Medulla oblongata (tissue), 1 donor: Measurements from ENCODE around the gene WRNIP1.
A peak's percentile ranks its signal among the peaks of the same experiment; 100 is the strongest.

Experiments
- DNase-seq: peaks from one replicate; pipeline ENCODE4 v3.0.0-alpha.2; 2015; ENCODE audit errors: extremely low spot score

Gene WRNIP1

DNA sequence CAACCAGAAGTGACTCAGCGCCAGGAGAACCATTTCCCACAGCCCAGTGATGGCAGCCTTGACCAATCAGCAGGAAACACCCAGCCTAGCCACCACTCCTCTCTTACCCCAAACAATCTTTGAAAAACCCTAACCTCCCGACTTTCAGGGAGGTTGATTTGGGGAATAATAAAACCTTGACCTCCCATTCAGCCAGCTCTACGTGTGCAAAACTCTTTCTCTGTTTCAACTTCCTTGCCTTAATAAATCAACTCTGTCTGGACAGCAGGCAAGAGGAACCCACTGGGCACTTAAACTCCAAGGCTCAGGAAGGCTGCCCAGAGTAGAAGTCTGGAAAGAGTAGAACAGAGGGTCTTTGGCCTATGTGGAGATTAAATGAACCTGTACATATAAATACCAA, 41.5 kb downstream of the WRNIP1 start:
- DNase-seq, result no peak

DNA sequence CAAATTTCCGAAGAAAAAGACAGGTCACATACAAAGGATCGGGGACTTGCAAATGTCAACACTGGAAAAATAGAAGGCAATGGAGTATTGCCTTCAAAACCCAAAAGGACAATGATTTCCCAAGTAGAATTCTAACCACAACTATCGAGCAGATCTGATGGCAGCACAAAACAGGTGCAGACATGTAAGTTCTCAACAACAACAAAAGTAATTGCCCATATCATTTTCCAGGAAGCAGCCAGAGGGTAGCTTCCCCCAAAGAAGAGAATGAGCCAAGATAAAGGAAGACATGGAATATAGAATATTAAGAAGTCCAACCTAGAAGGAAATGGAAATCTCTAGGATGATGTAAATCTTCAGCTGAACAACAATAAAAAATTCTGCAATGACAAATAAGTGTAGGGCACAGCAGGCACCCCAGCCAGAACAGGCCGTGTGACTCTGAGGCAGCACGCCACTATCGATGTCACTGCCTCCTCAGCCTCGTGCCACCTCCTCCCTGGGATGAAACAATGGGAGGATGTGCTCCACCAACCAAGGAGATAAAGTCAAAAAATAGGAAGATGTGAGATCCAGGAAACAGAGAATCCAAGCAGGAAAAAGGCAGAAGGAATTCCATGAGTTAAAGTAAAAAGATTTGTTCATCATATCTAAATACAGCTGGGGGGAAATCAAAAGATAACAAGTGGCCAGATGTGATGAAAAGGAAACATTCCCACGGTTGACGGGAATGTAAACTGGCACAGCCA, 42.3 kb downstream of the WRNIP1 start:
- DNase-seq, result no peak

DNA sequence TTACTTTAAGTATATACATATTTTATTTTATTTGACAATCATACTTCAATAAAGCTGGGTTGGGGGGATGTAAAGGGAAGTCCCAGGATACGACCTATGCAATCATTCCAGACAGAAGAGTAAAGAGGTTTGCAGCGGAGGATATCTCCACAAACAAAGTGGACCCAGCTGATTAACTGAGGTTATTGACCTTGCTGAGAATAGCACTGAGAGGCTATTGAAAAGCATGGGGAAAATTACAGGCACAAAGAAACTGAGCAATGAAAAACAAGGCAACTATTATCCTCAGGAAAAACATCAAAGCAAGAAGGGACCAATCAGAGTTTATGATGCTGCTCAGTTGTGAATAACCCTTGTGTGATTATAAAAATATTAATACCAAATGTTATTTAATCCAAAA, 43.8 kb downstream of the WRNIP1 start:
- DNase-seq, result peak; percentile 16

DNA sequence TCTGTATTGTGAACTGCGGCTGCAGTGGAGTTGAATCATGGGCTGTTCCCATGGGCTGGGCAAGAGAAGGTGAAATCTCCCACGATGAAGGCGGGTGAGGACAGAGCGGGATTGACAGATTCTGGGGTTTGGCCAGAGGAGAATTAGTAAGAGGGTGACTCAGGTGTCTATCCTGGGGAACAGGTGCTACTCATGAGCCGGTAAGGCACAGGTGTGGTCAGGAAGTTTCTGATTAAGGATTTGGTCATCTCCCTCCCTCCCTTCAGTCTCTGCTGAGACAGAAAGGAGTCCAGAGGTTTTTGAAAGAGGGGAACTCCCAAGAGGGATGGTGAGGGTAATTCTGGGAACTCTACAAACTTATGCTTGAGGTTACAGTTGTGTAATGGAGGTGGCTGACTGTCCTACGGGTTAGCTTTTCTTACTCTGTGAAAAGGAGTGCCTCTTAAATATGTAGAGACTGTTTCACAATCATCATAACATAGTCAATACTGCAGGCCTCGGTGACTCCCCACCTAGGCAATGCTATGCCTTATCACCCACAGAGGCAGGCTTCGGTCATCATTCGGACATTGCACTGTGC, 45.0 kb downstream of the WRNIP1 start:
- no peak for DNase-seq

DNA sequence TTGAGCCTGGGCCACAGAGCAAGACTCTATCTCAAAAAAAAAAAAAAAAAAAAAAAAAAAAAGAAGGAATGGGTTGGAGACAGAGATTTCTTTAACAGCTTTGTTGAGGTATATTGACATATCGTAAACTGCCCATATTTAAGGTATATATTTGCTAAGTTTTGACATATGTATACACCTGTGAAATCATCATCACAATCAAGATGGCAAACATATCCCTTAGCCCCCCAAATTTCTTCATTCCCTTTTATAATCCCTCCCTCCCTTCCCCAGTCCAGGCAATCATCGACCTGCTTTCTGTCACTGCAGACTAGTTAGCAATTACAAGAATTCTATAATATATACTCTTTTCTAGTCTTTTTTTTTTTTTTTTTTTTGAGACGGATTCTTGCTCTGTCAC, 47.5 kb downstream of the WRNIP1 start:
- no peak for DNase-seq

DNA sequence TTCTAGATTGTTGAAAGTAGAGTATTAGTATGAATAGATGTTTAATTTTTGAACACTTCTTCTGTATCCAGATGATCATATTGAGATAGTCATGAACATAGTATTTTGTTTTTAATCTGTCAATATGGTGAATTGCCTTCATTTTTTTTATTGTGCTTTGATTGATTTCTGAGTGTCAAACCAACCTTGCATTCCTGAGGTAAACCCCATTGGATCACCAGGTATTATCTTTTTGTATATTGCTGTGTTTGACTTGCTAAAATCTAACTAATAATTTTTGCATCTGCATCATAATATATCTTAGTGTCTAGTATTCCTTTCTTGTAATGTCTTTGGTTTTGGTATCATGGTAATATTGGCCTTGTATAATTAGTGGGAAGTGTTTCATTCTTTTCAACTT, 51.0 kb downstream of the WRNIP1 start:
- DNase-seq, result no peak

DNA sequence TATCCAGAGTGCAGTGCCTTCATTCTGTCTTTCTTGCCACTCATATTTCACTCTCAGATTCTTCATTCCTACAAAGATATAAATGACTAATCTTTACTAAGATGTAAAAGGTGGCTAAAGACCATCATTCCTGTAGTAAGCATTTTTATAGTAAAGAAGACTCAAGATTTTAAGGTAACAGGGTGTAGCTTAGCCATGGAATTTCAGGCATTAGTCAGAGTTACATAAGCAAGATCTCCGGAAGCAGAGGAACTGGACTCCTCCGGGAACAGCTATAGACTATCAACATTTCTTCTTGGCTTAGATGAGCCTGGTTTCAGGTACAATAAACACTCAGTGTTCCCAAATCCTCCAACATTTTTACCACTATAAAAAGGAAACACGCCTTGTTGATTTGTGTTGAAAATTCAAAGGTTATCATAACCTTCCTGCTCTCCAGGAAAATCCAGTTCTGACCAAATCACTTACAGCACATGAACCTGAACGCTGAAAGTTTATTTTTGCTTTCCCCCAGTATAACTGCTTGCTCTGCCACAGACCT, 52.8 kb downstream of the WRNIP1 start:
- DNase-seq, result no peak

DNA sequence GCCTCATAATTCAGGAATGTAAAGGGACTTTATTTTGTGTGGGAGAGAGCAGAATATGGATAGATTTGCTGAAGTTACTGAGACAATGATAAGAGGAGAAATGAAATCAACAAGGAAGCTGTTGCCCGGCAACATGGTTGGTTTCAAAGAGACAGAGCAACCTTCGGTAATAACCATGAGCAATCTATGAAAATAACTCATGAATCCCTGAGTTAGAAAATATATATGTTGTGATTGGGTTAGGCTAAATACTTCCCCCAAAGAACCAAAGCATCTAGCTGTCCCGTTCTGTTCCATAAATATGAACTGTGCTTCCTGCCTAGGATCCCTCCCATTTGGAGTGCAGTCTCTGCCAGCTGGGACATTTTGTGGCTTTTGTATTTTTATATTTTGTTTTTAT, 53.4 kb downstream of the WRNIP1 start:
- DNase-seq, result no peak

DNA sequence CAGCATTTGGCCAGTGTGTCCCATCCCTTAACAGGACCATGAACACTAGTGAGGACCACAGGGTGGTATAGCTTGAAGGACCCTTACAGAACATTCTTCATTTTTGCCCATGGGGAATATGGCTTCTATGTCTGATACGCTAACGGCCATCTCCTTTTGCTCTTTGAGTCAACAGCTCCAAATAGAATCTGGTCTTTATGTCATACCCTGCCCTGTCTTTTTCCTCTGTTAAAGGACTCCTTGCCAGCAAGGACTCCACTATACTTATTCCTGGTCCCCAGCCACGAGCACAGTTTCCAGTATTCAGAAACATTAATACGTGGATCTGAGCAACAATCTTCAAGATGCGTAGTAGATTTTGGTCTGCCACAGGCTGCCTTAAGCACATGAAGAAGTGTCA, 53.9 kb downstream of the WRNIP1 start:
- no peak for DNase-seq

DNA sequence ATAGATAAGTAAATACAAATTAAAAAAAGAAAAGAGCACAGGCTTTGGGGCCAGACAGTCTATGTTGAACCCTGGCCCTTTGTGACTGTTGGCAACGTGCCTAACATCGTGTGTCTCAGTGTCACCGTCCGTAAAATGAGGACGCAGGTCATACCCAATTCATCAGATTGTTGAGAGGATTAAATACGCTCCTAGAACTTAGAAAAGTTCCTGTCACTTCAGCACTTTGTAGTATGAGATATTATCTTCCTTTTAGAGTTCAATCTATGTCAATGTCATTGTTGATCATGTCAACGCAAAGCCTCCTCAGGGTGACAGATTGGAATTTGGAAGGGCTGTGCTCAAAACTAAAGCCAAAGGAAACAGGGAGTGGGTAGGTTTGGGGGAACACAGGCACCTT, 54.8 kb downstream of the WRNIP1 start:
- DNase-seq, result no peak

DNA sequence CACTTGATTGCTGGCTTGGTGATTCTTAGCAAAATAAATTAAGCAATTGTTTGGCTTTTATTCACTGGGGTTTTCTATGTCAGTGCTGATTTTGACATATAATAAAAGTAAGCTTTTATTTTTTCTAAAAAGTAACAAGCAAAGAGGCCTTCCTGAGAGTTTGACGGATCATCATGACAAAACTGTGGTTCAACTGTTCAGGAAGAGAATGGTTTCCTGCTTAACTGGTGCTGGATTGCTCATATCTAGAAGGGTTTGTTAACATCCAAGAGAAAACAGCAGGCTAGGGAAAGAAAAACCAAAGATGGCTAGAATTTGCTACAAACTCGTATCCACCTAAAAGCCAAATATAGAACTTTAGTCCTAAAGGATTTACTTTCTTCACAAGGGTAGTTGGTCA, 55.2 kb downstream of the WRNIP1 start:
- no peak for DNase-seq

DNA sequence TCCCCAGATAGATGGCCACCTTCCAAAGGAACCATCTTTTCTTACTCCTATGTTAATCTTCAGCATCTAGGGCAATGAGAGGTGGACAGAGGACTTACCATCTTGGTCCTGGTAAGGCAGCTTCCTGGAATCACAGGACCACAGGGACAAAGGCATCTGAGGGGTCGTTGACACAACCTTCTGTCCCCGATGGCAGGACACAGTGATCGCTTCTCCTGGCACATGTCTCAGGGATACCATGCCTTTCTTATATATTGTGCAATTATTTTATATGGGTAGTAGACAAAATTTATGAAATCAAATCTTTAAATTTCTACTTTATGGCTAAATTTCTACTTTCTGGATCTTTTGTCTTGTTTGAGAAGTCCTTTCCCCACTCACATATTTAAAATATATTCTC, 56.4 kb downstream of the WRNIP1 start:
- DNase-seq, result no peak

DNA sequence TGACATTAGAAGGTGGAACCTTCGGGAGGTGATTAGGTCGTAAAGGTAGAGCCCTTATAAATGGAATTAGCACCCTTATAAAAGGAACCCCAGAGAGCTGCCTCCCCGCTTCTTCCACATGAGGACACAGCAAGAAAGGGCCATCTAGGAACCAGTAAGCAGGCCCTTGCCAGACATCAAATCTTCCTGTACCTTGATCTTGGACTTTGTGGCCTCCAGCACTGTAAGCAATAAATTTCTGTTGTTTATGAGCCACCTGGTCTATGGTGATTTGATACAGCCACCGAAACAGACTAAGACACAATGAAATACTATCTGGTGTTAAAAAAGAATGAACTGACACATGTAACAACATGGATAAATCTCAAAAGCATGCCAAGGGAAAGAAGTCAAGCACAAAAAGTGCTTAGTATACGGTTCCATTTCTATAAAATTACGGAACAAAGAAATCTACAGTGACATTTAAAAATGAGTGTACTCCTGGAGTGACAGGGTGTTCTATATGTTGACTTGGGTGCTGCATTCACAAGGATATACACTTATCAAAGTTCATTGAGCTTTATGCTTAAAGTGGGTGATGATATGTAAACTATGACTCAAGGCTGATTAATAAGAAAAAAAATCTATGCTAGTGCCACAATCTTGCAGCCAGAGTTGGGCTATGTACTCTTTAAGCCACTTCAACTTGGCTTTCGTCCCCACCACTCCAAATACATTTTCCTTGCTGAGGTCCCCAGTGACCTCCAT, 58.1 kb downstream of the WRNIP1 start:
- DNase-seq, result no peak

DNA sequence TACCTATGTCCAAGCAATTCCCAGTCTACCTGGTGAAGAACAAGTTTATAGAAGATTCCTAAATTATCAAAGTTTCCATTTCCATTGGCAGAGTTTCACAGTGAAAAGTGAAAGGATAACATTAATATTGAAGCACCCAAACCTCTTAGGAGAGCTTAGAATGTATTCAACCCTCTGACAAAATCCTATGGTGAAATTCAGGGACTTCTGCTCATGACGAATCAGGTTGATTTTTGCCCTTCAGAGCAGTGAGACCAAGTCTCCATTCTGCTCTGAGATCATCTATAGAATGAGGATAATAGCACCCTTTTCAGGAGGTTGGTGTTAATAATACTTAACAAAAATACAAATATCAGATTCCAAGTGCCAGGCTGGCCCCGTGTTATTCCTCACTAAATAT, 60.9 kb downstream of the WRNIP1 start:
- DNase-seq, result no peak

DNA sequence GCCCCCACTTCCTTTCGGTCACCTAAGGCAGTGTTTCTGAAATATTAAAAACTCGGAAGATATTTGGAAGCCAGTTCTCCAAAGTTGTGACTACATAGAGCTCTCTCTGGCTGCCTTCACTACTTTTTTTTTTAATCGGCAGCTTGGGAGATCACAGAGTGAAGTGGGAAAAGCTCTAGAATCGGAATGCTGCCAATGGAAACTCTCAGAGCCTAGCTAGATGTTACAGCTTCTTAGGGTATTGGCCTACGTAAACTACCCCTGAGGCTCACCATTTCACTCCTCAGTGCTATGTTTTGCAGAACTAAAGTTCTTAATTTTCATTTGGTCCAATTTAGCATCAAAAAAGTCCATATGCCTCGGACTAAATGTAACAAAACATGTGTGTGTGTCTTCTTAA, 61.9 kb downstream of the WRNIP1 start:
- no peak for DNase-seq

DNA sequence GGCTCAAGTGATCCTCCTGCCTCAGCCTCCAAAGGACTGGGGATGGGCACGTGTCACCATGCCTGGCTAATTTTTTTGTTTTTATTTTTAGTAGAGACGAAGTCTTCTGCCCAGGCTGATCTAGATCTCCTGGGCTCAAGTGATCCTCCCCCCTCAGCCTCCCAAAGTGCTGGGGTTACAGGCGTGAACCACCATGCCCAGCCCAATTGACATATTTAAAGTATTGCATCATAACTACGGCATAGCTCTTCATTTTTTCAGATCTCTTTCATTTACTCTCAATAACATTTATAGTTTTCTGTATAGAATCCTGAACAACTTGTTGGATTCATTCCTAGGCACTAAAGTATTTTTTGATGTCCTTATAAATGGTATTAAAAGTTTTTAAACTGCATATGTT, 63.4 kb downstream of the WRNIP1 start:
- DNase-seq, result no peak

DNA sequence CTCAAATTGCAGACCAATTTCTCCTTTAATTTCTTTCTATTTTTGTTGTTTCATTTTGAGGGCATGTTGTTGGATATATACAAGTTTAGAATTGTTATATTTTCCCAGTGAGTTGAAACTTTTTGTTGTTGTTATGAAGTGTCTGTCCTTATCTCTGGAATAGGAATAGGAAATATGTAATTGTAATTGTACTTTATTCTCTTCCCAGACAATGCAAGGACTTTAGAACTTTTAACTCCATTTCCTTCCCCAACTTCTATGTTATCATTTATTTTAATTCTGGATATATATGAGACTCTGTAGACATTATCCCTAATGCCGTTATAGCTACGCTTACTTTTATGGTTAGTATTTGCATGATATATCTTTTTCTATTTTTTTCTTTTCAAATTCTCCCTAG, 64.1 kb downstream of the WRNIP1 start:
- DNase-seq, result no peak

DNA sequence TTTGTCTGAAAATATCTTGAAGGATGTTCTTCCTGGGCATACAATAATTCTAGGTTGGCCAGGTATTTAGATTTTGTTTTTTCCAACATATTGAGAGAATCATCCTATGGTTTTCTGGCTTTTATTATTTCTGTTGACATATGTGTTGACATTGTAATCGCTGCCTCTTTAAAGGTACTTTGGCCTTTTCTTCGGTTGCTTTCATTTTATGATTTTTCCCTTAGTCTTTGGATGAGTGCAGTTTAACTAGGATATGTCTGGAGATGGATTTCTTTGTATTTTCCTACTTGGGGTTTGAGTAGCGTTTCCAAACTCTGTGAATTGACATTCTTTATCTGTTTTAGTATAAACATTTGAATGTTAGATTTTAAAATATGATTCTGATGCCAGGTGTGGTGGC, 65.0 kb downstream of the WRNIP1 start:
- no peak for DNase-seq

DNA sequence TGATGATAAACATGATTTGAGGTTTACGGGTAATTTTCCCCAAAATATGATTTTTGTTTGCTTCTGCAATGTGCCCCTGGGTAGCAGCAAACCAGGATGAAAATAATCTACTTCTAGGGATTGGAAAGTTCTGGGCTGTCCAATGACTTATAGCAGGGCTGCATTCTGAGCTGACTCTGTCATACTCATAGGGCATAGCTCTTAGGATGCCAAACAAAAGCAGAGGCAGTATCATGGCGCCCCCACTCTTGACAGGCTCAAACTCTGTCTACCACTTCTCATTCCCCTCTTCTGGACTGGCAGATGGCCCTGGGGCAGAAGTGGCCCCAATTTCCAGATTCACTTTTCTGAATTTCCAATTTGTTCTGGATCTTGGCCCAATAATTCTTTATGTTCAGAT, 66.2 kb downstream of the WRNIP1 start:
- DNase-seq, result no peak

DNA sequence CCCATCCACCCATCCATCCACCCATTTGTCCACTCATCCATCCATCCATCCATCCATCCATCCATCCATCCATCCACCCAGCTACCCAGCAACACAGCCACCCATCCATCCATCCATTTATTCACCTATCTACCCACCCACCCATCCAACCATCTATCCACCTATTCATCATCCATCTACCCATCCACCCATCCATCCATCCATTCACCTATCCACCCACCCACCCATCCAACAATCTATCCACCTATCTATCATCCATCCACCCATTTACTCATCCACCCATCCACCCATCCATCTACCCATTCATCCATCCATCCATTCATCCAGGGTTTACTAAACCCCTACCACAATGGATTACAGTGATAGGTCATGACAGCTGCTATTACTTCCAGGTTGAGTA, 69.1 kb downstream of the WRNIP1 start:
- DNase-seq, result no peak
